Activated CD4-positive, alpha-beta T cell treated with anti-CD3 and anti-CD28 coated beads, Interleukin-2, amount 10 ng/mL, durations not matched to agents 24 days and 14 days (primary cell): Measurements from ENCODE around the gene TRIM21. TPM values are rescaled to one million over a fixed set of nuclear protein-coding genes. Genes with fewer than 3 reads are reported as not detected.
"Not testable (repeated sequence)": the region's sequence is repeated elsewhere in the genome, so short reads cannot be mapped to it uniquely, and the experiment has no call there.

Source experiments
- DNase-seq: peaks from one replicate; pipeline ENCODE4 v3.0.0; 2022
- H3K27ac Mint-ChIP-seq: one replicate; pipeline ENCODE4 v1.8.0; 2022; ENCODE audit warnings: mild to moderate bottlenecking, mixed read lengths
- H3K27me3 Mint-ChIP-seq: one replicate; pipeline ENCODE4 v1.8.0; 2022; ENCODE audit warnings: mixed read lengths
- H3K36me3 Mint-ChIP-seq: one replicate; pipeline ENCODE4 v1.8.0; 2022; ENCODE audit warnings: low read depth, mild to moderate bottlenecking, mixed read lengths
- H3K4me1 Mint-ChIP-seq: one replicate; pipeline ENCODE4 v1.8.0; 2021; ENCODE audit warnings: mixed read lengths
- H3K4me3 Mint-ChIP-seq: one replicate; pipeline ENCODE4 v1.8.0; 2022; ENCODE audit warnings: mild to moderate bottlenecking, moderate library complexity, mixed read lengths
- H3K9me3 Mint-ChIP-seq: one replicate; pipeline ENCODE4 v1.8.0; 2021; ENCODE audit warnings: mixed read lengths
- intact Hi-C: fragments of 100-400 bp; cut with micrococcal nuclease; formaldehyde crosslinking; loops from one replicate; pipeline ENCODE4 v1.15.1; 2023
- total RNA-seq: library from RNA; stranded (reverse); gene quantifications from 2 replicates; pipeline ENCODE4 v1.2.3, GENCODE V29; 2022

The TRIM21 gene
- 27.4 and 32.7 TPM in 2 replicates for total RNA-seq

DNA sequence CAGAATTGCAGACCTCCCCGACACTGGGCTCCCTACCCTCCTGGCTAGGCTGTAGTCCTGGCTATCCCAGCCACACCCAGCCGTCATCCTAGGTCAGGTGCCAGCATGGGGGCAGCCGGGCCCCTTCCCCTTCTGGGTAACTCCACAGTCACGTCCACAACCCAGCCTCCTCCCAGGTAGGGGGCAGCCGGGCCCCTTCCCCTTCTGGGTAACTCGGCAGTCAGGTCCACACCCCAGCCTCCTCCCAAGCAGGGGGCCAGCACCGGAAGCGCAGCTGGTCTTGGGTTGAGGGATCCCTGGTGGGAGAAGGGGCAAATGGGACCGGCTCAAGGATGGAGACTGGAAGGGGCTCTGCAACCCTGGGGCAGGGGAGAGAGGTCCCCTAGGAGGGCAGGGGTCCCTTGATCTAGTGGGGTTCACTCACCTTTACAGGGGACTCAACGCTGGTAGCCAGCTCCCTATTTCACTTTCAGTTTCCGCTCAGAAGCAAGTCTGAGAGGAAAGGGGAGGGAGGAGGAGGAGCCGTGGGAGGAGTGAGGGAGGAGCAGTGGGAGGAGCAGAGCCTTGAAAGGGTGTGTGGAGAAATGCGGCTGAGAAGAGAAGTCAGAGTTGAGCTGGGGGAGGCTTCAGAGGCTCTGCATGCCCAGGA is at the start of gene TRIM21:
TSS of gene TRIM21 (minus strand) at position 494 of the 649 bp plus-strand sequence. CDS start 3,293 bp downstream, outside the sequence.
- Mint-ChIP-seq H3K27me3 (no peaks in the 10 kb centered on the region), H3K4me3 (peak within 1 kb of the TSS; percentile 96), H3K36me3 (peaks cover 43% of the 10 kb centered on the region), H3K4me1 (peaks cover 47% of the 10 kb centered on the region), H3K27ac (peak within 1 kb of the TSS; percentile 92), H3K9me3 (peaks cover 14% of the 10 kb centered on the region)
- peak; percentile 98 for DNase-seq
- intact Hi-C loops, result loop anchor here (1.0 to 5.0 kb wide), 2 partner anchors 100 to 214 kb away; partner anchors contain the start of gene TRIM68

DNA sequence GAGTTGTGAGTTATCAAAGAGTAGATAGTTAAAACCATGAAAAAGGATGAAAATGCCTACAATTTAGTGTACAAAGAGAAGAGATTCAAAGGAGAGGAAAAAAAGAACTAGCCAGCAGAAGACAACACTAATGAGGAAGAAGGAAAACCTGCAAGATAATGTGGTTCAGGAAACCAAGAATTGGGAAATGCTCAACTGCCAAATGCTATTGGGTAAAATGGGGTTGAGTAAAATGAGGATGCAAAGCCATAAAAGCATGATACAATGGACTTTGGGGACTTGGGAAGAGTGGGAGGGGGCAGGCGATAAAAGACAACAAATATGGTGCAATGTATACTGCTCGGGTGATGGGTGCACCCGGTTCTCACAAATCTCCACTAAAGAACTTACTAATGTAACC is 48.0 kb upstream of the TRIM21 start:
- intact Hi-C loops, result no loop called here
- H3K4me3 Mint-ChIP-seq, result no peak overlapping the region
- H3K27me3 Mint-ChIP-seq, result peaks cover 9% of the 10 kb centered on the region

DNA sequence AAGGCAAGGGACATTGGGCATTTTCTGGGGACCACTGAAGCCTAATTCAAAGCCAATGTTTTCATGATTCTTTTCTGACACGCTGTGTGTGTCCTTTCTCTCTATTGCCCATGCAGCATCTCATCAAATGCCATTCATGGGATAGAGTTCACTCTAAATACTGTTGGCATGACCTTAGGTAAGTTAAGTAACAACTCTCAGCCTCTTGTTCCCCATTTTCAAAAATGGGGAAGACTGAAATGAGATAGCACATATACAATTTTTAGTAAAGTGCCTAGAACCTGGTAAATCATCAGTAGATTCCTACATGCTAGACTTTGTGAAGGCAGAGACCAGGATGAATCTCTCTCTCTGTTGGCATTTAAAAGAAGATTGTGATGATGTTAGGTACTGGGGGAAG is 42.9 kb upstream of the TRIM21 start:
- Mint-ChIP-seq H3K36me3 (no peaks in the 10 kb centered on the region), H3K4me3 (no peak overlapping the region), H3K9me3 (peaks cover 2% of the 10 kb centered on the region), H3K27me3 (peaks cover 19% of the 10 kb centered on the region), H3K27ac (no peak overlapping the region), H3K4me1 (no peaks in the 10 kb centered on the region)
- intact Hi-C loops, result no loop called here
- no peak for DNase-seq

More for the DNA sequence above, 48.0 kb upstream of the TRIM21 start:
- H3K4me1 Mint-ChIP-seq, result no peaks in the 10 kb centered on the region
- H3K9me3 Mint-ChIP-seq, result peaks cover 4% of the 10 kb centered on the region
- no peak overlapping the region for H3K27ac Mint-ChIP-seq
- DNase-seq, result no peak
- H3K36me3 Mint-ChIP-seq, result no peaks in the 10 kb centered on the region

DNA sequence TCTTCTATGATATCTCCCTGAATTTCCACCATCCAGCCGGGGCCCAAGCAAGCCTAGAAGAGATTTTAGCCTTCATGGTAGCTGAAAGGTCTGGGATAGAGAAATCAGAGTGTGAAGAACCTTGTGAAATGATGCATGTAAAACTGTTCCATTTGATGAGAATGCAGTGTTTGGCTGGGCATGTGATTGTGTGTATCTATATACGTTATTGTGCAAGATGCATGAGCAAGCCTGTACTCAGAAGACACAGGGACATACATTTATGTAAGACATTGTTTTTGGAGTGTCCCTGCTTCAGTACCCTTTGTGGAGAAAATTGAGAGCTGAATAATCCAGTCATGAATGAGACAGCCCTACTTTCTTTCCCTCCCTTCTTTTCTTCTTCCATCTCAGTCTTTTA is 40.4 kb upstream of the TRIM21 start:
- Mint-ChIP-seq H3K4me1 (no peaks in the 10 kb centered on the region), H3K9me3 (no peaks in the 10 kb centered on the region), H3K27me3 (peaks cover 15% of the 10 kb centered on the region), H3K4me3 (no peak overlapping the region), H3K27ac (no peak overlapping the region), H3K36me3 (no peaks in the 10 kb centered on the region)
- DNase-seq, result no peak
- intact Hi-C loops, result no loop called here

DNA sequence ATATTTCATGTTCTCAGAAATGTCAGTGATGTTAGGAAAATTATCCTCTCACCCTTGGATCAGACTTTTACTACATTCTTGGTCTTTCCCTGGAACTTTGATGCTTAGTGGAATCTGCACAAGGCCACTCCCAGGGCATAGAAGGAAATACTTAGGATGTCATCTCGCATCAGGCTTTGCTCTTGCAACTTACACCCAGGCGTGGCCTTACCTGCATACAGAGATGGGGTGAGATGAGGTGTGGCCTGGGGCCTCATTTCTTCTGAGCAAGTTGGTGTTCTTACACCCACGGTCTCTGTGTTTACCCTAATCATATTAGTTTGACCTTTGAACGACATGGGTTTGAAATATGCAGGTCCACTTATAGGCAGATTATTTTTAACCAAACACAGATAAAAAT is 36.5 kb upstream of the TRIM21 start:
- peaks cover 13% of the 10 kb centered on the region for H3K27me3 Mint-ChIP-seq
- H3K36me3 Mint-ChIP-seq, result no peaks in the 10 kb centered on the region
- no peak overlapping the region for H3K27ac Mint-ChIP-seq
- DNase-seq, result no peak
- intact Hi-C loops, result no loop called here
- no peak overlapping the region for H3K4me3 Mint-ChIP-seq
- H3K4me1 Mint-ChIP-seq, result no peaks in the 10 kb centered on the region
- no peaks in the 10 kb centered on the region for H3K9me3 Mint-ChIP-seq

DNA sequence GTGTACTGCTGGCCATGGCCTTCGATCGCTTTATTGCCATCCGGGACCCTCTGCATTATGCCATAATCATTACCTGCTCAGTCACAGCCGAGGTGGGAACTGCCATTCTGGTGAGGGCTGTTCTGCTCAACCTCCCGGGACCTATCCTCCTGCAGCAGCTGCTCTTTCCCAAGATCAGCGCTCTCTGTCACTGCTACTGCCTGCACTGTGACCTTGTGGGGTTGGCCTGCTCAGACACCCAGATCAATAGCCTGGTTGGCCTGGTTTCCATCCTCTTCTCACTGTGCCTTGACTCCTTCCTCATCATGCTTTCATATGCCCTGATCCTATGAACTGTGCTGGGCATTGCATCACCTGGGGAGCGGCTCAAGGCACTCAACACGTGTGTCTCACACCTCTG is 24.9 kb upstream of the TRIM21 start:
- Mint-ChIP-seq H3K27ac (no peak overlapping the region), H3K9me3 (peaks cover under 1% of the 10 kb centered on the region), H3K27me3 (no peaks in the 10 kb centered on the region), H3K36me3 (no peaks in the 10 kb centered on the region), H3K4me1 (no peaks in the 10 kb centered on the region), H3K4me3 (no peak overlapping the region)
- no peak for DNase-seq
- intact Hi-C loops, result no loop called here

DNA sequence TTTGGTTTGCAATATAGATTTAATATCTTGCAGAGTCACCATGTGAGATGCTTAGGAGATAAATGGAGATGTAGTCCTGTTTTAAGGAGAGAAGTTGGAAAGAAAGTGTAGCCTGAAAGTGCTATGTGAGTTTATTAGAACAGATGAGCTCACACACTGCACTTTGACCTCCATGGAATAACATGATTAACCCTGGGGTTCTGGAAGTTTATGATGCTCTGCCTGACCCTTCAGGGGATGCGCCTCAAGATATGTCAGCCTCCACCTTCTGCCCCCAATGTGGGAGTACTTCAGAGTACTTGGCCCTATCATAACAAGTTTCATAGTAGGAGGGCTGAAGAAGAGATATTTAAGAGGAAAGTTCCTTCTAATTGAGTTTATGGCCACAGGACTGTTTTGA is 23.3 kb upstream of the TRIM21 start:
- Mint-ChIP-seq H3K27ac (no peak overlapping the region), H3K4me3 (no peak overlapping the region), H3K9me3 (no peaks in the 10 kb centered on the region), H3K27me3 (no peaks in the 10 kb centered on the region), H3K4me1 (no peaks in the 10 kb centered on the region), H3K36me3 (no peaks in the 10 kb centered on the region)
- no peak for DNase-seq
- intact Hi-C loops, result no loop called here

DNA sequence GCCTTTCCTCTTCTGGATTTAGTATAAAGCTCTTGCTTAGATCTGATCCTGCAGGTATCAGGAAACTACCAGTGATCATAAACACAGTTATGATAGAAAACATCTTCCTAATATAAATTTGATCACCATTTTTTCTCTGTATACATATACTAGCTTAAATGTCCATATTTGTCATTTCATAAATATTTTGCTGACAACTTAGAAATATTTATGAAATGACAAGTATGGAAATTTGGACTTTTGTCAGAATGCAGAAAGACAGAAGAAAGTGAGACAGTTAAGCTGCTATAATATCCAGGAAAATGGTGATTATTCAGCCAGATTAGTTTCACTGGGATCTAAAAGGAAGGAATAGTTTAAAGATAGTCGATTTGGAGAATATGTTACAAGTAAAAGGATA is 22.8 kb upstream of the TRIM21 start:
- no peak overlapping the region for H3K4me3 Mint-ChIP-seq
- DNase-seq, result no peak
- H3K4me1 Mint-ChIP-seq, result no peaks in the 10 kb centered on the region
- H3K36me3 Mint-ChIP-seq, result no peaks in the 10 kb centered on the region
- intact Hi-C loops, result no loop called here
- no peaks in the 10 kb centered on the region for H3K9me3 Mint-ChIP-seq
- H3K27me3 Mint-ChIP-seq, result no peaks in the 10 kb centered on the region
- no peak overlapping the region for H3K27ac Mint-ChIP-seq

DNA sequence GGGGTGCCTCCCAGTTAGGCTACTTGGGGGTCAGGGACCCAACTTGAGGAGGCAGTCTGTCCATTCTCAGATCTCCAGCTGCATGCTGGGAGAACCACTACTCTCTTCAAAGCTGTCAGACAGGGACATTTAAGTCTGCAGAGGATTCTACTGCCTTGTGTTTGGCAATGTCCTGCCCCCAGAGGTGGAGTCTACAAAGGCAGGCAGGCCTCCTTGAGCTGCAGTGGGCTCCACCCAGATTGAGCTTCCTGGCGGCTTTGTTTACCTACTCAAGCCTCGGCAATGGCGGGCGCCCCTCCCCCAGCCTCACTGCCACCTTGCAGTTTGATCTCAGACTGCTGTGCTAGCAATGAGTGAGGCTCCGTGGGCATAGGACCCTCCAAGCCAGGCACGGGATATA is 12.7 kb upstream of the TRIM21 start:
- H3K36me3 Mint-ChIP-seq, H3K27me3 Mint-ChIP-seq, H3K27ac Mint-ChIP-seq, intact Hi-C loops, H3K9me3 Mint-ChIP-seq, DNase-seq, H3K4me3 Mint-ChIP-seq, H3K4me1 Mint-ChIP-seq: not testable (repeated sequence)

DNA sequence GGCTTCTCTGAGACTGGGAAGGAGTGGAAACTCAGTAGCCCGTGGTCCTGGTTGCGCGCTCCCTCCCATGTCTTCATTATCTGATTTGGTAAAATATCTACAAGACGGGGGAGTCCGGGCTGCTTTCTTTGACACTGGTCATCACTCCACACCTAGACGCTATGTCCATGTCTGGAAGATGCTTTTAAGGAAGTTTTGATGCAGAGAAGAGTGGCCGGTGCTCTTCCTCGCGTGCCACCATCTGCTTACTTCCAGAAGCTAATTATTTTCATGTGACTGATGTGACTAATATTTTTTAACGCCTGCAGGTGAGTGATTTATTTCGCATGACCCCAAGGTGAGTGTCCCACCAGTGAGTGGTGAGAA is 339 bp upstream of the TRIM21 start:
- intact Hi-C loops, result loop anchor here (1.0 to 5.0 kb wide), 2 partner anchors 99 to 213 kb away; partner anchors contain the start of gene TRIM68
- Mint-ChIP-seq H3K27me3 (no peaks in the 10 kb centered on the region), H3K4me3 (peak overlapping the region; percentile 96), H3K27ac (peak overlapping the region; percentile 92), H3K9me3 (peaks cover 16% of the 10 kb centered on the region), H3K4me1 (peaks cover 46% of the 10 kb centered on the region), H3K36me3 (peaks cover 38% of the 10 kb centered on the region)
- no peak for DNase-seq

DNA sequence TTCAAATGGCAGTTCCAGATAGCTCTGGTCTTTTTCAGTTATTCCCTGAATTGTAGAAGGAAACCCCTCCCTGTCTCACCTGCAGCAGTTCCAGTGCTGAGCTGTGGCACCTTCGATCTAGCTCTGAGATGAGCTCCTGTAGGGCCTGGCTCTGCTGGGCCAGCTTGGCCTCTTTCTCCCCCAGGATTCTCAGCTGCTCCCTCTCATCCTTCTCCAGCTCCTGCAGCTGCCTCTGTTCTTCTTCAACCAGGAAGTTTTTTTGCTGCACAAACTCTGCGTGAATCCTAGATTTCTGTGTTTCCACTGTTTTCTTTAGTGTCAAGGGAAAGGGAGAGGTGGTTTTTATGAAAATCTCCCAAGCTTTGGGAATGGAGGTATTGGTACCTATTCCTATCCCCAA is 5.3 kb downstream of the TRIM21 start:
- Mint-ChIP-seq H3K4me1 (peaks cover 33% of the 10 kb centered on the region), H3K9me3 (peaks cover 5% of the 10 kb centered on the region), H3K27me3 (no peaks in the 10 kb centered on the region), H3K27ac (no peak overlapping the region), H3K36me3 (peaks cover 87% of the 10 kb centered on the region), H3K4me3 (no peak overlapping the region)
- intact Hi-C loops, result no loop called here
- no peak for DNase-seq

DNA sequence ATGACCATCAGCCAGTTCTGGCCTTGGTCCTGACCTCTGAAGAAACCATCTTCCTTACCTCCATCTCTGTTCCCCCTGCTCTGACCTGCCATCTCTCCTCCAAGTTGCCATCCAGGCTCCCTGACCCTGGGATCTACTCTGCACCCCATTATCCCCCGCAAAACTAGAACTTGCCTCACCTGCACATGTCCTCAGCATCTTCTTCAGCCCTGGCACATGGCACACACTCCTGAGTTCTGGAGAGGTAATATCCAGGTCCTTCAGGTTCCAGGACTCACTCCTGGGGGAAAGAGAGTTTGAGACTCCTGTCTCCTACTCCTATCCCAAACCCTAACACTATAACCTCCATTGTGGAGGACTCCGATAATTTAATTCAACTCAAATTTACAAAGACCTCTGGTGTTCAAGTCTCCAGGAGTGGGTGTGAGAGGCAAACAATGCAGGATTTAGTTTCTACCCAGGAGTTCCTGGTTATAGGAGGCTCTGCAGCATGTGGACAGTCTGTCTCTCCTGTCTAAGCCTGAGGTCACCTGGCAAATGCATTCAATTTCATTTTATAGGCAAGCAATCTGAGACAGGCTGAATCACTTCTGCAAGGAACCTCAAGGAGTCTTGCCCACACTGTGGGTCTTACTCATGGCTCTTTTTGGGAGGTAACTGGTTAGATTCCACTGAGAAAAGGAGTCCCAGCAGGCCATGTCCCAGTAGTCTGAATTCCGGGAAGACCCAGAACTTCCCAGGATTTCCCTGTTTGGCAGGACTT is 7.3 kb downstream of the TRIM21 start:
- H3K27ac Mint-ChIP-seq, result no peak overlapping the region
- H3K4me3 Mint-ChIP-seq, result no peak overlapping the region
- H3K9me3 Mint-ChIP-seq, result no peaks in the 10 kb centered on the region
- DNase-seq, result no peak
- H3K27me3 Mint-ChIP-seq, result no peaks in the 10 kb centered on the region
- H3K4me1 Mint-ChIP-seq, result peaks cover 19% of the 10 kb centered on the region
- intact Hi-C loops, result no loop called here
- H3K36me3 Mint-ChIP-seq, result peaks cover 78% of the 10 kb centered on the region

DNA sequence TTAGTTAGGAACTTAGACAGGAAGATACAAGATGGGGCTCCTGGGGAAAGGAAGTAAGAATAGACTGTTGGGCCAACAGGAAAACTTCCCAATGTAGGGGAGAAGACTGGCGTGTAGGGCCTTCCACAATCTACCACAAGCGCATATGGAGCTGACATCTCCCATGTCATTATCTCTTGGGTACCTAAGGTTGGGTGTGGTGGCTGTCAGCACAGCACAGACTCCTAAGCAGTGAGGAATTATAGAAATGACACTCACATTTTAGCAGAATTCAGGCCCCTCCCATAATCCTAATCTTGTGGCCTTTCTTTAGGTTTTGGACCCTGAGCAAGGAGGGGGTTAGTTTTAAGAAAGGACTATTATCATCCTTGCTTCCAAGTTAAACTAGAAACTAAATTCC is 11.6 kb downstream of the TRIM21 start:
- Mint-ChIP-seq H3K27ac (no peak overlapping the region), H3K27me3 (no peaks in the 10 kb centered on the region), H3K9me3 (no peaks in the 10 kb centered on the region), H3K4me3 (no peak overlapping the region), H3K4me1 (no peaks in the 10 kb centered on the region), H3K36me3 (peaks cover 43% of the 10 kb centered on the region)
- DNase-seq, result no peak
- intact Hi-C loops, result no loop called here

DNA sequence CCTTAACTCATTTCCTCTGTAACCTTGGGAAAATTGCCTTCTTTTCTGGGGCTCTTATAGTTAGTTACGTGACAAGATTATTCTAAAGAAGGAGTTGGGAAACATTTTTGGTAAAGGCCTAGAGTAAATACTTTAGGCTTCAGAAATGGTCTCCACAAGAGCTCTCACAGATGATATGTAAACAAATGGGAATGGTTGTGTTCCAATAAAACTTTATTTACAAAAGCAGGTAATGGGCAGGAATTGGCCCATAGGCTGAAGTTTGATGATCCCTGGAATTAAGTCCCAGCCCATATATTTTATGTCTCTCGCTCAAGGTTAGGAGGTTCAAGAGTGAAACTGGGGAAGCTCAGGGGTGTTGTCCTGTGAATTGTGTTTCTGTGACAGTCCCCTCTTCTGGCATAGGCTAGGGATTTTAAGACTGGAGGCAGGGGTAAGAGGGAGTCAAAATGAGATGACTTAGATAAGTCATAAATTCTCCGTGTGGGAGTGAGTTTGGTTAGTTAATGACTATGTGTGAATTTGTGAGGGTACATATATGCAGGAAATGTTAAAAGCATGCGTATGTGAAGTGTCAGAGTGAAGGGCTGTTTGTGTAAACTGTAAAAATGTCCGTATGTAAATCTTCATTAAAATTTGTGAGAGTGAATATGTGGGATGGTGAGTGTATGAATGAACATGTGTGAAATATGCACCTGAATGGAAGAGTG is 17.9 kb downstream of the TRIM21 start:
- Mint-ChIP-seq H3K4me1 (no peaks in the 10 kb centered on the region), H3K27me3 (no peaks in the 10 kb centered on the region), H3K36me3 (peaks cover 3% of the 10 kb centered on the region), H3K4me3 (no peak overlapping the region), H3K9me3 (no peaks in the 10 kb centered on the region), H3K27ac (no peak overlapping the region)
- intact Hi-C loops, result no loop called here
- DNase-seq, result no peak
